Fibroblast of lung (primary cell): ENCODE results near the gene CFAP70. TPM values are rescaled to one million over a fixed set of nuclear protein-coding genes. Genes with fewer than 3 reads are reported as not detected.

Source experiments
- DNase-seq, 2 donors: peaks; one replicate each; pipeline versions ENCODE4 v3.0.0 to v3.0.0-alpha.2; 2010; ENCODE audit warnings: low read depth in 2 of 2
- H2AFZ ChIP-seq: 2 replicates; pipeline ENCODE4 v1.5.1; 2012; ENCODE audit warnings: low read length, control low read depth, inconsistent platforms
- H3K27ac ChIP-seq: 2 replicates; pipeline ENCODE4 v1.5.1; 2011; ENCODE audit warnings: low read length, control low read depth; ENCODE audit not compliant: insufficient read depth
- H3K27me3 ChIP-seq: 2 replicates; pipeline ENCODE4 v1.5.1; 2011; ENCODE audit warnings: mild to moderate bottlenecking, low read length; ENCODE audit not compliant: control insufficient read depth, insufficient read depth
- H3K36me3 ChIP-seq: 2 replicates; pipeline ENCODE4 v1.5.1; 2011; ENCODE audit warnings: low read length; ENCODE audit not compliant: control insufficient read depth, insufficient read depth
- H3K4me1 ChIP-seq: 2 replicates; pipeline ENCODE4 v1.5.1; 2011; ENCODE audit warnings: low read length; ENCODE audit not compliant: control insufficient read depth, insufficient read depth; ENCODE audit errors: extremely low read depth
- H3K4me2 ChIP-seq: 2 replicates; pipeline ENCODE4 v1.5.1; 2011; ENCODE audit warnings: low read length, control low read depth; ENCODE audit not compliant: insufficient read depth; ENCODE audit errors: extremely low read depth
- H3K4me3 ChIP-seq, 4 experiments: fragments of 200-600 bp in 1 of 4; sonication (generic) in 1 of 4; replicated peaks in 1 of 4; 2 replicates each; pipeline ENCODE4 v1.5.1; 2011 to 2016; ENCODE audit warnings: low read length in 4 of 4, low read depth in 3 of 4, mild to moderate bottlenecking in 3 of 4, control low read depth in 2 of 4, inconsistent platforms in 1 of 4, mixed read lengths in 1 of 4; ENCODE audit not compliant: insufficient read depth in 1 of 4; ENCODE audit errors: control extremely low read depth in 1 of 4
- H3K79me2 ChIP-seq: 2 replicates; pipeline ENCODE4 v1.5.1; 2012; ENCODE audit warnings: mild to moderate bottlenecking, low read length, inconsistent platforms; ENCODE audit not compliant: control insufficient read depth, insufficient read depth
- H3K9ac ChIP-seq: 2 replicates; pipeline ENCODE4 v1.5.1; 2011; ENCODE audit warnings: mild to moderate bottlenecking, low read length, control low read depth; ENCODE audit not compliant: insufficient read depth
- H3K9me3 ChIP-seq: 2 replicates; pipeline ENCODE4 v1.5.1; 2012; ENCODE audit warnings: low read depth, low read length; ENCODE audit not compliant: control insufficient read depth, insufficient read depth
- H4K20me1 ChIP-seq: 2 replicates; pipeline ENCODE4 v1.5.1; 2011; ENCODE audit warnings: low read length; ENCODE audit not compliant: control insufficient read depth, insufficient read depth; ENCODE audit errors: extremely low read depth
- EZH2 ChIP-seq: IDR thresholded peaks from 2 replicates; pipeline ENCODE4 v1.5.1; 2012; ENCODE audit warnings: low read length, control low read depth, mild to moderate bottlenecking; ENCODE audit errors: missing control alignments
- polyA plus RNA-seq, 2 donors: library from polyadenylated mRNA; depleted of rRNA in 1 of 2; stranded (reverse) in 1 of 2; unstranded in 1 of 2; fragments of >200 nt; gene quantifications; 2 replicates each; pipeline ENCODE4 v1.2.1, GENCODE V29; 2011 to 2012; ENCODE audit warnings: missing spikeins in 1 of 2
- total RNA-seq: library from RNA; depleted of rRNA; stranded (reverse); fragments of >200 nt; gene quantifications from 2 replicates; pipeline ENCODE4 v1.2.1, GENCODE V29; 2014
- TF ChIP-seq, protein P1 (sequence below), 2 donors: IDR thresholded peaks in 1 of 2; conservative IDR thresholded peaks in 1 of 2; 1 replicate in 1 of 2; 2 replicates in 1 of 2; pipeline ENCODE4 v1.5.1; 2011 to 2012; ENCODE audit warnings: low read length in 2 of 2, control low read depth in 1 of 2, inconsistent platforms in 1 of 2, low read depth in 1 of 2, mild to moderate bottlenecking in 1 of 2

CFAP70 gene
- total and polyA plus RNA-seq, 2 donors (not counting 1 experiment from before 2014, with no cell fraction given) = 0.19 to 1.3 TPM

DNA sequence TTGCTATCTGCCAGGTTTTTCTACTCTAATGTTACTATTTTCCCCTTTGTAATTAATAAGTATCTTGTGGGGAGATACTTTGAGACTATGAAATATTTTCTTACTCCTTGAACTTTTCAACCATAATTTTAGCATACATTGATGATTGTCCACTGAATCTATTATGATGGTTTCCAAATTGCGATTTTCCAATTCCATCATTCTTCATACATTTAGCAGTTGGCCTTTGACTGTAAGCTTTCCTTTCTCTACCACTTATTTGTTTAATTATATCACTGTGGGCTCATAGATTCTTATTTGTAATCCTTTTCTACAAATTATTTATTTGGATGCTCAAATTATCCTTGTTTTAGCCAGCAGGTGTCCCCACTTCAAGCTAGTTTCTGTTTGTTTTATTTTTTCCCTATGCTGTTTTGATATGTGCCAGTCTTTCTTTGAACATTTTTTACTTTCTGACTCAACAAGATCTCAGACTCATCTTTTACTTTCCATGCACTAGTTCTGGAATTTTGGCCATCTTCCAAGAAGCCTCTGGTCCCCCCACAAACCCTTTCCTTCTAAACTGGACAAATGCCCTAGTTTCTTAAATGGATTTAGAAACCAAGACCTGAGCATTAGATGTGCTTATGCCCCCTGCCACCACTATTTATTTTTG is 94.8 kb downstream of the CFAP70 start:
- Histone ChIP-seq H3K36me3 (no peaks in the 10 kb centered on the region), H3K79me2 (no peaks in the 10 kb centered on the region), H3K9ac (no peak overlapping the region), H4K20me1 (no peaks in the 10 kb centered on the region), H3K4me1 (no peaks in the 10 kb centered on the region), H3K27ac (no peak overlapping the region), H3K27me3 (no peaks in the 10 kb centered on the region), H3K9me3 (no peaks in the 10 kb centered on the region), H2AFZ (no peak overlapping the region), H3K4me2 (no peak overlapping the region), H3K4me3 (no peak overlapping the region)
- DNase-seq = peak; percentile 19 to 56
- TF ChIP-seq, protein P1, sequence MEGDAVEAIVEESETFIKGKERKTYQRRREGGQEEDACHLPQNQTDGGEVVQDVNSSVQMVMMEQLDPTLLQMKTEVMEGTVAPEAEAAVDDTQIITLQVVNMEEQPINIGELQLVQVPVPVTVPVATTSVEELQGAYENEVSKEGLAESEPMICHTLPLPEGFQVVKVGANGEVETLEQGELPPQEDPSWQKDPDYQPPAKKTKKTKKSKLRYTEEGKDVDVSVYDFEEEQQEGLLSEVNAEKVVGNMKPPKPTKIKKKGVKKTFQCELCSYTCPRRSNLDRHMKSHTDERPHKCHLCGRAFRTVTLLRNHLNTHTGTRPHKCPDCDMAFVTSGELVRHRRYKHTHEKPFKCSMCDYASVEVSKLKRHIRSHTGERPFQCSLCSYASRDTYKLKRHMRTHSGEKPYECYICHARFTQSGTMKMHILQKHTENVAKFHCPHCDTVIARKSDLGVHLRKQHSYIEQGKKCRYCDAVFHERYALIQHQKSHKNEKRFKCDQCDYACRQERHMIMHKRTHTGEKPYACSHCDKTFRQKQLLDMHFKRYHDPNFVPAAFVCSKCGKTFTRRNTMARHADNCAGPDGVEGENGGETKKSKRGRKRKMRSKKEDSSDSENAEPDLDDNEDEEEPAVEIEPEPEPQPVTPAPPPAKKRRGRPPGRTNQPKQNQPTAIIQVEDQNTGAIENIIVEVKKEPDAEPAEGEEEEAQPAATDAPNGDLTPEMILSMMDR (conservative IDR thresholded peaks at IDR 0.05 in 1 of 2, IDR thresholded peaks at IDR 0.05 in 1 of 2; ENCODE audit: low read depth in 1 of 2, low read length in 2 of 2) = peak; percentile 48 to 60
- TF ChIP-seq EZH2 = no peak

DNA sequence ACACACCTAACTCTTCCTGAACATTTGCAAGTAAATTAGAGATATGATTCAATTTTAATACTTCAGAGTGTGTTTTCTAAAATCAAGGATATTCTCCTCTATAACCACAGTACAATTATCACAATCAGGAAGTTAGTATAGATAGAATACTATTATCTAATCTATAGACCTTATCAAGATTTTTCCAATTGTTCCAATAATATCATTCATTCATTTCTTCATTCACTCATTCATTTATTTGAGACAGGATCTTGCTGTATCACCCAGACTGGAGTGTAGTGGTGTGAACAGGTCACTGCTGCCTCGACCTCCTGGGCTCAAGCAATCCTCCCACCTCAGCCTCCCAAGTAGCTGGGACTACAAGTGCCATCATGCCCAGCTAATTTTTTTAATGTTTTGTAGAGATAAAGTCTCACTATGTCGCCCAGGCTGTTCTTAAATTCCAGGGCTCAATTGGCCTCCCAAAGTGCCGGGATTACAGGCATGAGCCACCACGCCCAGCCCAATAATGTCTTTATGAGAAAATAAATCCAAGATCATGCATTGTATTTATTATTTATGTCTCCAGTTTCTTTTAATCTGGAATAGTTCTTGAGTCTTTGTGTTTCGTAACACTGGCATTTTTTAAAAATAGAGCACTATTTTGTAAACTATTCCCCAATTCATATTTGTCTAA is 95.6 kb downstream of the CFAP70 start:
- no peaks in the 10 kb centered on the region for H3K9me3 ChIP-seq
- DNase-seq = no peak
- no peak overlapping the region for H3K27ac ChIP-seq
- H3K9ac ChIP-seq = no peak overlapping the region
- no peak overlapping the region for H2AFZ ChIP-seq
- no peaks in the 10 kb centered on the region for H3K4me1 ChIP-seq
- H3K4me2 ChIP-seq = no peak overlapping the region
- no peaks in the 10 kb centered on the region for H3K27me3 ChIP-seq
- no peaks in the 10 kb centered on the region for H3K36me3 ChIP-seq
- H3K79me2 ChIP-seq = no peaks in the 10 kb centered on the region
- H4K20me1 ChIP-seq = no peaks in the 10 kb centered on the region
- TF ChIP-seq, protein P1 (conservative IDR thresholded peaks at IDR 0.05 in 1 of 2, IDR thresholded peaks at IDR 0.05 in 1 of 2; ENCODE audit: low read depth in 1 of 2, low read length in 2 of 2) = no peak
- no peak for TF ChIP-seq EZH2
- no peak overlapping the region for H3K4me3 ChIP-seq

DNA sequence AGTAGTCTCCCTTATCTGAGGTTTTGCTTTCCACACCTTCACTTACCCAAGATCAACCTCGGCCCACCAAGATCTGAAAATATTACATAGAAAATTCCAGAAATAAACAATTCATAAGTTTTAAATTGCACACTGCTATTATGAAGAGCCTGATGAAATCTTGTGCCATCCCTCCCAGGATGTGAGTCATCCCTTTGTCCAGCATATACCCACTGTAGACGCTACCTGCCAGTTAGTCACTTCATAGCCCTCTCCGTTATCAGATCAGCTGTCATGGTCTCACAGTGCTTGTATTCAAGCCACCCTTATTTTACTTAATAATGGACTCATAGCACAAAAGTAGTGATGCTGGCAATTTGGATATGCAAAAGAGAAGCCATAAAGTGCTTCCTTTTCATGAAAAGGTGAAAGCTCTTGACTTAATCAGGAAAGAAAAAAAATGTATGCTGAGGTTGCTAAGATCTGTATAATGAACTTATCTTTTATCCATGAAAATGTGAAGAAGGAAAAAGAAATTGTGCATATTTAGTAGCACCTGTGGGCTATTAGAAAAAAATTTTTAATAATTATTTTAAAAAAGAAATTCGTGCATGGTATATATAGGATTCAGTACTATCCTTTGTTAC is 96.4 kb downstream of the CFAP70 start:
- Histone ChIP-seq H3K27ac (no peak overlapping the region), H3K9ac (no peak overlapping the region), H2AFZ (no peak overlapping the region), H3K4me3 (no peak overlapping the region), H3K79me2 (no peaks in the 10 kb centered on the region), H3K27me3 (no peaks in the 10 kb centered on the region), H3K4me1 (no peaks in the 10 kb centered on the region), H3K4me2 (no peak overlapping the region), H3K9me3 (no peaks in the 10 kb centered on the region), H4K20me1 (no peaks in the 10 kb centered on the region), H3K36me3 (no peaks in the 10 kb centered on the region)
- DNase-seq = peak; percentile 86 to 91
- TF ChIP-seq, protein P1 (conservative IDR thresholded peaks at IDR 0.05 in 1 of 2, IDR thresholded peaks at IDR 0.05 in 1 of 2; ENCODE audit: low read depth in 1 of 2, low read length in 2 of 2) = no peak
- no peak for TF ChIP-seq EZH2
